Ovary (tissue), 9 donors: ENCODE data around the gene OSBPL3. TPM values are rescaled to one million over a fixed set of nuclear protein-coding genes. Genes with fewer than 3 reads are reported as not detected.

Experiments
- DNase-seq, 5 donors: peaks; one replicate each; pipeline ENCODE4 v3.0.0-alpha.2; 2019 to 2020
- H3K27ac ChIP-seq, 2 donors: fragments of 200-600 bp; one replicate each; pipeline versions ENCODE4 v1.5.1 to v1.8.0; 2019 to 2022
- H3K27me3 ChIP-seq: fragments of 200-600 bp; one replicate; pipeline ENCODE4 v1.8.0; 2022
- H3K36me3 ChIP-seq: fragments of 200-600 bp; sonication (generic); one replicate; pipeline ENCODE4 v1.5.1; 2019
- H3K4me1 ChIP-seq: one replicate; pipeline ENCODE4 v1.8.1; 2013; ENCODE audit warnings: mild to moderate bottlenecking, moderate library complexity; ENCODE audit not compliant: insufficient read depth
- H3K4me3 ChIP-seq: fragments of 200-600 bp; sonication (generic); one replicate; pipeline ENCODE4 v1.5.1; 2017
- H3K9me3 ChIP-seq, 2 donors: fragments of 200-600 bp in 1 of 2; sonication (generic) in 1 of 2; one replicate each; pipeline versions ENCODE4 v1.5.1 to v1.8.1; 2013 to 2019; ENCODE audit warnings: mild to moderate bottlenecking in 1 of 2, moderate library complexity in 1 of 2
- CTCF ChIP-seq, 3 donors: fragments of 450-650 bp in 2 of 3; fragments of 200-600 bp in 1 of 3; IDR thresholded peaks; one replicate each; pipeline versions ENCODE4 v1.5.1 to v1.8.0; 2016 to 2022; ENCODE audit warnings: antibody characterized with exemption in 3 of 3, mild to moderate bottlenecking in 1 of 3
- EP300 ChIP-seq: sonication (generic); formaldehyde crosslinking; IDR thresholded peaks from one replicate; pipeline ENCODE4 v1.6.1; 2017; ENCODE audit warnings: antibody characterized with exemption
- POLR2A ChIP-seq: fragments of 450-650 bp; IDR thresholded peaks from one replicate; pipeline ENCODE4 v1.6.1; 2017; ENCODE audit warnings: antibody characterized with exemption, mild to moderate bottlenecking, moderate library complexity
- WGBS, 3 donors: extraction: QIAGEN DNeasy Blood & Tissue Kit in 1 of 3; methylation state at CpG; one replicate each; pipeline versions ENCODE4 v1.1.5 to v1.1.7; 2013 to 2017; 5-methylcytosine and 5-hydroxymethylcytosine counted together
- intact Hi-C, 4 donors: fragments of 100-400 bp; cut with DNase I; formaldehyde crosslinking; loops; one replicate each; pipeline versions ENCODE4 v1.11.0 to v1.15.1; 2022 to 2023
- polyA plus RNA-seq, 2 donors: library from polyadenylated mRNA; stranded (reverse); fragments of 200-250 nt in 1 of 2; fragments of 350-450 nt in 1 of 2; fragmentation: Illumina TruSeq in 1 of 2; extraction: RNeasy Lipid Tissue Mini Kit (QIAGEN cat#74804) in 1 of 2; gene quantifications; one replicate each; pipeline ENCODE4 v1.2.3, GENCODE V29; 2013 to 2014
- total RNA-seq, 7 donors: library from RNA; depleted of rRNA in 2 of 7; stranded (reverse); fragments of >200 nt in 2 of 7; fragmentation: NEBNext Ultra II Directional in 3 of 7; extraction: Animal tissue kit (Norgen Biotek cat#: 25700) in 3 of 7; gene quantifications; one replicate each; pipeline versions ENCODE4 v1.1.0 to v1.2.4, GENCODE V29; 2016 to 2023
- donor health status: DM: no; HTN: no; CAD: no; lungs with moderate emphysema.
- donor health status: DM: no; HTN: no; CAD: no.
- donor health status: Bipolar disorder and iron deficiency.
- donor health status: DM: yes; HTN: yes; CAD: no.
- donor health status: DM: no; HTN: no; CAD: no.
- donor health status: DM: yes; HTN: yes; CAD: no.

OSBPL3 gene
- total and polyA plus RNA-seq, 9 donors: 6.0 to 29.1 (median 13.1) TPM

GRCh38 chr7:24812305-24812945 is 167.6 kb downstream of the OSBPL3 start:
- Histone ChIP-seq H3K9me3 (no peaks in the 10 kb centered on the region), H3K27me3 (no peaks in the 10 kb centered on the region), H3K4me1 (no peaks in the 10 kb centered on the region), H3K36me3 (no peaks in the 10 kb centered on the region), H3K27ac (no peak overlapping the region), H3K4me3 (no peak overlapping the region)
- DNase-seq: peak; percentile 19 to 65 (median 58)
- no peak for TF ChIP-seq POLR2A
- peak; percentile 55 to 82 (median 67) for TF ChIP-seq CTCF (IDR thresholded peaks at IDR 0.05)
- 43 to 64% (median 56%) methylated on average over 4 of the region's 4 CpGs for WGBS, 3 donors
- intact Hi-C loops: loop anchor here in 2 of 4 donors (5.0 to 10.0 kb wide), 2 partner anchors 252 to 285 kb away; no protein-coding TSS in a partner anchor

GRCh38 chr7:24808518-24808917 is 171.5 kb downstream of the OSBPL3 start:
- Histone ChIP-seq H3K27ac (no peak overlapping the region), H3K36me3 (no peaks in the 10 kb centered on the region), H3K4me3 (no peak overlapping the region), H3K27me3 (no peaks in the 10 kb centered on the region), H3K4me1 (no peaks in the 10 kb centered on the region), H3K9me3 (no peaks in the 10 kb centered on the region)
- no peak for DNase-seq
- intact Hi-C loops: no loop called here
- TF ChIP-seq CTCF (IDR thresholded peaks at IDR 0.05) (no peak), EP300 (no peak), POLR2A (no peak)
- WGBS, 3 donors: 88 to 93% (median 92%) methylated on average over 6 of the region's 6 CpGs

GRCh38 chr7:24802300-24802699 is 177.7 kb downstream of the OSBPL3 start:
- Histone ChIP-seq H3K27me3 (no peaks in the 10 kb centered on the region), H3K4me3 (no peak overlapping the region), H3K36me3 (no peaks in the 10 kb centered on the region), H3K9me3 (no peaks in the 10 kb centered on the region), H3K4me1 (no peaks in the 10 kb centered on the region), H3K27ac (no peak overlapping the region)
- intact Hi-C loops: no loop called here
- TF ChIP-seq POLR2A (no peak), EP300 (no peak), CTCF (IDR thresholded peaks at IDR 0.05) (no peak)
- WGBS, 3 donors: 93 to 98% (median 97%) methylated on average over 5 of the region's 5 CpGs
- DNase-seq: no peak

- no peak for DNase-seq
- H3K36me3 ChIP-seq: no peaks in the 10 kb centered on the region
- intact Hi-C loops: no loop called here
- H3K27ac ChIP-seq: no peak overlapping the region
- no peak for TF ChIP-seq EP300
- TF ChIP-seq CTCF (IDR thresholded peaks at IDR 0.05): no peak
- TF ChIP-seq POLR2A: no peak
- no peaks in the 10 kb centered on the region for H3K9me3 ChIP-seq
- WGBS, 3 donors: 96 to 99% (median 98%) methylated on average over 2 of the region's 2 CpGs
- no peak overlapping the region for H3K4me3 ChIP-seq
- H3K27me3 ChIP-seq: no peaks in the 10 kb centered on the region
- H3K4me1 ChIP-seq: no peaks in the 10 kb centered on the region
These were observed 178.1 kb downstream of the OSBPL3 start for GRCh38 chr7:24801883-24802282.
